ENCODE data around the gene UNC5C. TPM values are rescaled to one million over a fixed set of nuclear protein-coding genes. Genes with fewer than 3 reads are reported as not detected.

UNC5C gene
- polyA plus RNA-seq, 1 donor (not counting 4 experiments of a cell fraction or from before 2014, with no cell fraction given) = not detected

- Histone ChIP-seq H3K9ac (ENCODE audit: control insufficient read depth, extremely low read depth, insufficient read depth, low read length) (no peak overlapping the region), H3K27me3 (ENCODE audit: control insufficient read depth, extremely low read depth, insufficient read depth, low read length) (no peaks in the 10 kb centered on the region), H3K9me1 (ENCODE audit: control insufficient read depth, extremely low read depth, insufficient read depth, low read length) (no peaks in the 10 kb centered on the region), H3K36me3 (ENCODE audit: control insufficient read depth in 2 of 2, extremely low read depth in 1 of 2, insufficient read depth in 2 of 2, low read length in 2 of 2) (no peaks in the 10 kb centered on the region), H3K79me2 (ENCODE audit: control insufficient read depth, insufficient read depth, low read length) (no peaks in the 10 kb centered on the region), H3K4me1 (ENCODE audit: control insufficient read depth, extremely low read depth, insufficient read depth, low read length) (no peaks in the 10 kb centered on the region), H3K4me3 (ENCODE audit: control insufficient read depth in 2 of 3, extremely low read depth in 1 of 3, insufficient read depth in 2 of 3, low read depth in 1 of 3, low read length in 3 of 3) (no peak overlapping the region), H4K20me1 (ENCODE audit: control insufficient read depth, extremely low read depth, insufficient read depth, low read length) (no peaks in the 10 kb centered on the region), H3K4me2 (ENCODE audit: control insufficient read depth, extremely low read depth, insufficient read depth, low read depth, low read length) (no peak overlapping the region), H3K27ac (ENCODE audit: control insufficient read depth, insufficient read depth, low read length) (no peak overlapping the region), H2AFZ (ENCODE audit: control insufficient read depth, low read length) (no peak overlapping the region), H3K9me3 (ENCODE audit: control insufficient read depth, low read depth, low read length) (no peaks in the 10 kb centered on the region)
- DNase-seq (ENCODE audit: low read depth, low spot score) = no peak
- no peak for FAIRE-seq
- TF ChIP-seq EZH2 (IDR thresholded peaks at IDR 0.05; ENCODE audit: low read length) = no peak
- TF ChIP-seq CTCF (optimal IDR thresholded peaks at IDR 0.05 in 1 of 3, IDR thresholded peaks at IDR 0.05 in 1 of 3, conservative IDR thresholded peaks at IDR 0.05 in 1 of 3; ENCODE audit: extremely low read depth in 1 of 3, insufficient read depth in 2 of 3, low read length in 3 of 3) = no peak
- dilution Hi-C loops (cut with MboI; ENCODE audit: extremely low pct_ligation_motif_present, low sequenced_read_pairs) = no loop called here
Observed at GRCh38 chr4:95500361-95500760, 48.4 kb downstream of the UNC5C start.

GRCh38 chr4:95499291-95499696 lies 49.5 kb downstream of the UNC5C start:
- Histone ChIP-seq H3K9me1 (ENCODE audit: control insufficient read depth, extremely low read depth, insufficient read depth, low read length) (no peaks in the 10 kb centered on the region), H3K36me3 (ENCODE audit: control insufficient read depth in 2 of 2, extremely low read depth in 1 of 2, insufficient read depth in 2 of 2, low read length in 2 of 2) (no peaks in the 10 kb centered on the region), H3K27ac (ENCODE audit: control insufficient read depth, insufficient read depth, low read length) (no peak overlapping the region), H2AFZ (ENCODE audit: control insufficient read depth, low read length) (no peak overlapping the region), H4K20me1 (ENCODE audit: control insufficient read depth, extremely low read depth, insufficient read depth, low read length) (no peaks in the 10 kb centered on the region), H3K4me2 (ENCODE audit: control insufficient read depth, extremely low read depth, insufficient read depth, low read depth, low read length) (no peak overlapping the region), H3K79me2 (ENCODE audit: control insufficient read depth, insufficient read depth, low read length) (no peaks in the 10 kb centered on the region), H3K27me3 (ENCODE audit: control insufficient read depth, extremely low read depth, insufficient read depth, low read length) (no peaks in the 10 kb centered on the region), H3K4me3 (ENCODE audit: control insufficient read depth in 2 of 3, extremely low read depth in 1 of 3, insufficient read depth in 2 of 3, low read depth in 1 of 3, low read length in 3 of 3) (no peak overlapping the region), H3K9ac (ENCODE audit: control insufficient read depth, extremely low read depth, insufficient read depth, low read length) (no peak overlapping the region), H3K4me1 (ENCODE audit: control insufficient read depth, extremely low read depth, insufficient read depth, low read length) (no peaks in the 10 kb centered on the region), H3K9me3 (ENCODE audit: control insufficient read depth, low read depth, low read length) (no peaks in the 10 kb centered on the region)
- dilution Hi-C loops (cut with MboI; ENCODE audit: extremely low pct_ligation_motif_present, low sequenced_read_pairs) = no loop called here
- DNase-seq (ENCODE audit: low read depth, low spot score) (no peak), FAIRE-seq (no peak)
- no peak for TF ChIP-seq CTCF (optimal IDR thresholded peaks at IDR 0.05 in 1 of 3, IDR thresholded peaks at IDR 0.05 in 1 of 3, conservative IDR thresholded peaks at IDR 0.05 in 1 of 3; ENCODE audit: extremely low read depth in 1 of 3, insufficient read depth in 2 of 3, low read length in 3 of 3)
- no peak for TF ChIP-seq EZH2 (IDR thresholded peaks at IDR 0.05; ENCODE audit: low read length)

Measured in keratinocyte (primary cell).